ENCODE measurements around the gene OPN1LW. TPM values are rescaled to one million over a fixed set of nuclear protein-coding genes. Genes with fewer than 3 reads are reported as not detected.

Gene OPN1LW
- total and polyA plus RNA-seq, 3 experiments from 2014 or later: not detected

- Mint-ChIP-seq H3K9me3 (no peaks in the 10 kb centered on the region), H3K4me1 (peaks cover 30 to 41% (median 30%) of the 10 kb centered on the region in 3 donors), H3K27me3 (peaks cover 0 to 2% of the 10 kb centered on the region in 2 donors), H3K27ac (peak overlapping the region; percentile 29 to 89 (median 74)), H3K36me3 (no peaks in the 10 kb centered on the region), H3K4me3 (peak overlapping the region in 5 of 7 donors; percentile 66 to 73 (median 70))
- peak in 4 of 5 donors; percentile 11 to 44 (median 30) for DNase-seq
- no peaks in the 10 kb centered on the region for H3K9me3 ChIP-seq (ENCODE audit: low read length)
- ChIA-PET POLR2A (no interaction called here), CTCF (interaction anchor here (1.2 to 2.7 kb wide), 3 partner anchors 11 to 185 kb away, joined by 3 to 9 read pairs (median 9); no protein-coding TSS in a partner anchor)
- H3K4me1 ChIP-seq (ENCODE audit: insufficient read depth, low read length): peaks cover 30% of the 10 kb centered on the region
- no peaks in the 10 kb centered on the region for H3K27me3 ChIP-seq (ENCODE audit: insufficient read depth, low read length, poor library complexity, severe bottlenecking)
- H3K4me3 ChIP-seq (ENCODE audit: low read length): no peak overlapping the region
- H3K36me3 ChIP-seq (ENCODE audit: insufficient read depth, low read length): no peaks in the 10 kb centered on the region
- H3K27ac ChIP-seq (ENCODE audit: low read depth, low read length): peak overlapping the region; percentile 24
Measured at GRCh38 chrX:154123241-154124219, 20.5 kb upstream of the OPN1LW start.

GRCh38 chrX:154125391-154126040, 18.5 kb upstream of the OPN1LW start:
- peaks cover 30% of the 10 kb centered on the region for H3K4me1 ChIP-seq (ENCODE audit: insufficient read depth, low read length)
- no peaks in the 10 kb centered on the region for H3K27me3 ChIP-seq (ENCODE audit: insufficient read depth, low read length, poor library complexity, severe bottlenecking)
- no peak for DNase-seq
- peak overlapping the region in 1 of 7 donors; percentile 15 for H3K4me3 Mint-ChIP-seq
- ChIA-PET POLR2A (no interaction called here), CTCF (interaction anchor here (0.5 to 2.7 kb wide), 3 partner anchors 9 to 183 kb away, joined by 4 to 9 read pairs (median 9); no protein-coding TSS in a partner anchor)
- no peak overlapping the region for H3K4me3 ChIP-seq (ENCODE audit: low read length)
- no peaks in the 10 kb centered on the region for H3K36me3 ChIP-seq (ENCODE audit: insufficient read depth, low read length)
- H3K27me3 Mint-ChIP-seq: peaks cover 0 to 2% of the 10 kb centered on the region in 2 donors
- no peak overlapping the region for H3K27ac ChIP-seq (ENCODE audit: low read depth, low read length)
- no peaks in the 10 kb centered on the region for H3K9me3 Mint-ChIP-seq
- H3K4me1 Mint-ChIP-seq: peaks cover 30 to 32% (median 30%) of the 10 kb centered on the region in 3 donors
- no peaks in the 10 kb centered on the region for H3K36me3 Mint-ChIP-seq
- peak overlapping the region in 3 of 8 donors; percentile 33 to 69 (median 68) for H3K27ac Mint-ChIP-seq
- H3K9me3 ChIP-seq (ENCODE audit: low read length): no peaks in the 10 kb centered on the region

- peaks cover 30 to 32% (median 30%) of the 10 kb centered on the region in 3 donors for H3K4me1 Mint-ChIP-seq
- no peak overlapping the region for H3K4me3 Mint-ChIP-seq
- H3K9me3 Mint-ChIP-seq: no peaks in the 10 kb centered on the region
Measured at GRCh38 chrX:154126101-154126500, 17.9 kb upstream of the OPN1LW start.

GRCh38 chrX:154131955-154132354, 12.1 kb upstream of the OPN1LW start:
- peaks cover 23 to 28% (median 27%) of the 10 kb centered on the region in 3 donors for H3K4me1 Mint-ChIP-seq

More at GRCh38 chrX:154126101-154126500, 17.9 kb upstream of the OPN1LW start:
- Mint-ChIP-seq H3K27ac (peak overlapping the region in 2 of 8 donors; percentile 23 to 35), H3K36me3 (no peaks in the 10 kb centered on the region), H3K27me3 (peaks cover 0 to 2% of the 10 kb centered on the region in 2 donors)
- Histone ChIP-seq H3K27me3 (ENCODE audit: insufficient read depth, low read length, poor library complexity, severe bottlenecking) (no peaks in the 10 kb centered on the region), H3K27ac (ENCODE audit: low read depth, low read length) (no peak overlapping the region), H3K4me1 (ENCODE audit: insufficient read depth, low read length) (peaks cover 30% of the 10 kb centered on the region), H3K9me3 (ENCODE audit: low read length) (no peaks in the 10 kb centered on the region), H3K4me3 (ENCODE audit: low read length) (no peak overlapping the region), H3K36me3 (ENCODE audit: insufficient read depth, low read length) (no peaks in the 10 kb centered on the region)
- POLR2A ChIA-PET: no interaction called here
- CTCF ChIA-PET: interaction anchor here (0.5 to 2.7 kb wide), 3 partner anchors 9 to 182 kb away, joined by 3 to 9 read pairs (median 4); no protein-coding TSS in a partner anchor
- DNase-seq: no peak

GRCh38 chrX:154132366-154132765, 11.7 kb upstream of the OPN1LW start:
- Histone ChIP-seq H3K4me1 (ENCODE audit: insufficient read depth, low read length) (peaks cover 20% of the 10 kb centered on the region), H3K9me3 (ENCODE audit: low read length) (no peaks in the 10 kb centered on the region), H3K27ac (ENCODE audit: low read depth, low read length) (no peak overlapping the region), H3K4me3 (ENCODE audit: low read length) (no peak overlapping the region), H3K36me3 (ENCODE audit: insufficient read depth, low read length) (no peaks in the 10 kb centered on the region), H3K27me3 (ENCODE audit: insufficient read depth, low read length, poor library complexity, severe bottlenecking) (no peaks in the 10 kb centered on the region)
- no peak for DNase-seq
- Mint-ChIP-seq H3K4me3 (no peak overlapping the region), H3K9me3 (peaks cover 0 to 2% (median 0%) of the 10 kb centered on the region in 5 donors), H3K36me3 (no peaks in the 10 kb centered on the region), H3K4me1 (peaks cover 25 to 31% (median 29%) of the 10 kb centered on the region in 3 donors), H3K27me3 (peaks cover 0 to 7% of the 10 kb centered on the region in 2 donors), H3K27ac (peak overlapping the region in 2 of 8 donors; percentile 20 to 54)
- CTCF ChIA-PET: no interaction called here
- POLR2A ChIA-PET: no interaction called here

More at GRCh38 chrX:154131955-154132354, 12.1 kb upstream of the OPN1LW start:
- no peak for DNase-seq
- Histone ChIP-seq H3K36me3 (ENCODE audit: insufficient read depth, low read length) (no peaks in the 10 kb centered on the region), H3K27ac (ENCODE audit: low read depth, low read length) (no peak overlapping the region), H3K4me3 (ENCODE audit: low read length) (no peak overlapping the region), H3K4me1 (ENCODE audit: insufficient read depth, low read length) (peaks cover 16% of the 10 kb centered on the region), H3K9me3 (ENCODE audit: low read length) (no peaks in the 10 kb centered on the region), H3K27me3 (ENCODE audit: insufficient read depth, low read length, poor library complexity, severe bottlenecking) (no peaks in the 10 kb centered on the region)
- ChIA-PET CTCF (no interaction called here), POLR2A (no interaction called here)
- no peaks in the 10 kb centered on the region for H3K36me3 Mint-ChIP-seq
- H3K27ac Mint-ChIP-seq: no peak overlapping the region
- peaks cover 0 to 5% of the 10 kb centered on the region in 2 donors for H3K27me3 Mint-ChIP-seq
- peaks cover 0 to 2% (median 0%) of the 10 kb centered on the region in 5 donors for H3K9me3 Mint-ChIP-seq
- no peak overlapping the region for H3K4me3 Mint-ChIP-seq

- Histone ChIP-seq H3K27ac (ENCODE audit: low read depth, low read length) (peak overlapping the region; percentile 51), H3K36me3 (ENCODE audit: insufficient read depth, low read length) (no peaks in the 10 kb centered on the region)
- POLR2A ChIA-PET: interaction anchor here (0.8 kb wide), 1 partner anchor 81 kb away, joined by 7 read pairs; no protein-coding TSS in a partner anchor
Measured at GRCh38 chrX:154135458-154136229, 8.4 kb upstream of the OPN1LW start.

GRCh38 chrX:154136627-154137161, 7.3 kb upstream of the OPN1LW start:
- Histone ChIP-seq H3K4me3 (ENCODE audit: low read length) (peak overlapping the region; percentile 38), H3K36me3 (ENCODE audit: insufficient read depth, low read length) (no peaks in the 10 kb centered on the region), H3K4me1 (ENCODE audit: insufficient read depth, low read length) (peaks cover 23% of the 10 kb centered on the region), H3K27ac (ENCODE audit: low read depth, low read length) (peak overlapping the region; percentile 51), H3K27me3 (ENCODE audit: insufficient read depth, low read length, poor library complexity, severe bottlenecking) (no peaks in the 10 kb centered on the region), H3K9me3 (ENCODE audit: low read length) (no peaks in the 10 kb centered on the region)
- peaks cover 0 to 2% (median 0%) of the 10 kb centered on the region in 3 donors for H3K36me3 Mint-ChIP-seq
- peak; percentile 57 to 80 (median 72) for DNase-seq
- peaks cover 30 to 45% (median 35%) of the 10 kb centered on the region in 3 donors for H3K4me1 Mint-ChIP-seq
- H3K9me3 Mint-ChIP-seq: peaks cover 0 to 2% (median 0%) of the 10 kb centered on the region in 5 donors
- H3K4me3 Mint-ChIP-seq: peak overlapping the region; percentile 72 to 88 (median 75)
- peaks cover 0 to 9% of the 10 kb centered on the region in 2 donors for H3K27me3 Mint-ChIP-seq
- ChIA-PET POLR2A (no interaction called here), CTCF (interaction anchor here (0.7 to 1.5 kb wide), 6 partner anchors 39 to 179 kb away, joined by 3 to 6 read pairs (median 4); partner anchors contain the start of gene MECP2)
- peak overlapping the region; percentile 85 to 98 (median 94) for H3K27ac Mint-ChIP-seq

More at GRCh38 chrX:154135458-154136229, 8.4 kb upstream of the OPN1LW start:
- Mint-ChIP-seq H3K27me3 (peaks cover 0 to 7% of the 10 kb centered on the region in 2 donors), H3K9me3 (peaks cover 0 to 2% (median 0%) of the 10 kb centered on the region in 5 donors), H3K36me3 (peaks cover 0 to 2% (median 0%) of the 10 kb centered on the region in 3 donors), H3K4me3 (peak overlapping the region; percentile 72 to 88 (median 75)), H3K27ac (peak overlapping the region; percentile 85 to 98 (median 94)), H3K4me1 (peaks cover 30 to 45% (median 35%) of the 10 kb centered on the region in 3 donors)
- H3K9me3 ChIP-seq (ENCODE audit: low read length): no peaks in the 10 kb centered on the region
- CTCF ChIA-PET: interaction anchor here (1.0 to 1.6 kb wide), 4 partner anchors 9 to 262 kb away, joined by 3 to 9 read pairs (median 3); partner anchors contain the start of gene MECP2
- peak in 2 of 5 donors; percentile 41 to 54 for DNase-seq
- H3K27me3 ChIP-seq (ENCODE audit: insufficient read depth, low read length, poor library complexity, severe bottlenecking): no peaks in the 10 kb centered on the region
- H3K4me3 ChIP-seq (ENCODE audit: low read length): peak overlapping the region; percentile 38
- H3K4me1 ChIP-seq (ENCODE audit: insufficient read depth, low read length): peaks cover 23% of the 10 kb centered on the region

All from CD8-positive, alpha-beta memory T cell (primary cell).